Measurements from ENCODE around the gene SETD4.
A peak's percentile ranks its signal among the peaks of the same experiment; 100 is the strongest.

The SETD4 gene

GRCh38 chr21:36041910-36042309 is 18.4 kb downstream of the SETD4 start:
- DNase-seq = no peak

GRCh38 chr21:36040389-36040788 is 19.9 kb downstream of the SETD4 start:
- DNase-seq = no peak

DNA sequence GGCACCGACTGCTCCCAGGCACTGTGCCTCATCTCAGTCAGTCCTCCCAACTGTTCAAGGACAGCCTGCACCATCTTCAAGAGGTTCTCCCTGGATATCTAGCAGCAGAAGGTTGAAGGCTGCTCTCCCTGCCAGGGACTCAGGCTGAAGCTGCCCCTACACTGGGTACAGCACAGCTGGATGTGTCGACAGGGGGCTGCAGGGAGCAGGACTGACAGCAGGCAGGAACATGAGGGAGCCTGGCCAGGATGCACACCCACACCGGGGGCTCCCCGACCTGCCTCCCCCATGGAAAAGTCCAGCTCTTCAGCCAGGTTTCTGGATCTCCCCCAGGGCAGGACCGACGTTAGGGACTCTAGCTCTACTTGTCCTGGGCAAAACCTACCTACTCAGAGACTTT is 20.5 kb downstream of the SETD4 start:
- no peak for DNase-seq

- DNase-seq = no peak
Measured at GRCh38 chr21:36038701-36039497, 21.4 kb downstream of the SETD4 start.

DNA sequence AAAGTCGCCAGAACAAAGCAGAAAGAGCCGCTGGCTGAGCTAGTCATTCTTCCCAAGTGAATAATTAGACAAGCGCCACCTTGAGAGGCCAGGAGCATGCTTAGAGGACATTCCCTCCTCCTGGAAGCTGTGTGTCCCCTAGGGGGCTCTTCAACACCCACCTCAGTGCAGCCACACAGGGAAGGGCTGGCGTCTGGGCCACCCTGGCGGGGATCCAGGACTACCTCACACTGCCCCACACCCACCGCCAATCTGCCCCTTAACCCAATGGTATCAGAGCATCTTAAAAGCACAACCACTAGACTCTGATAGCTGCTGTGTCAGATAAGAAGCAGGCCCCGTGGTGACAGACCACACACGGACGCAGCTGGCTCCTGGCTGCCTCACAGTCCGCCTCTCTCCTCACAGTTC is 24.9 kb downstream of the SETD4 start:
- DNase-seq = no peak

DNA sequence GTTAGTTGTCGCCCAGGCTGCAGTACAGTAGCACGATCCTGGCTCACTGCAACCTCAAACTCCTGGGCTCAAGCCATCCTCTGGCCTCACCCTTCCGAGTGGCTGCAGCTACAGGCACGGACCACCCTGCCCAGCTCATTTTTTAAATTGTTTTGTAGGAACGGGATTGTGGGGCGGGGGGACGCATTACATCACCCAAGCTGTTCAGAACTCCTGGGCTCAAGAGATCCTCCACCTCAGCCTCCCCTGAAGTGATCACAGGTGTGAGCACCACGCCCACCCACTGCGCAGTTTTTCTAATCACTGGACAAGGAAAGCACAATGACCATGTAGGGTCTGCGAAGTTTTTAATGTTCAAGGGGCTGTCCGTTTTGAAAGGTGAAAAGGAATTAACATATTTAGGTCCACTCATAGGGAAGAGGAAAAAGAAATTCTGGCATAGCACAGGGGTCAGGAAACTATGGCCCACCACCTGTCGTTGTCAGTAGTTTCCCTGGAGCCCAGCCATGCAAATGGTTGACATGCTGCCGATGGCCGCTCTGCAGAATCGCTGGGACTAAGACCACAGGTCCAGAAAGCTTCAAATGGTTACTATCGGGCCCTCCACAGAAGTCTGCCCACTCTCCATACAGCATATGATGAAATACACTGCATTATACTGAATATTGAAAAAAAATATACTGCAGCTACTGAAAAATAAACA is 26.0 kb downstream of the SETD4 start:
- DNase-seq = no peak

- DNase-seq = no peak
Measured at GRCh38 chr21:36032647-36033406, 27.5 kb downstream of the SETD4 start.

GRCh38 chr21:36030581-36031189 is 29.6 kb downstream of the SETD4 start:
- no peak for DNase-seq

GRCh38 chr21:36029309-36029708 is 31.0 kb downstream of the SETD4 start:
- no peak for DNase-seq

- peak; percentile 6 for DNase-seq
Measured at GRCh38 chr21:36028127-36029069, 31.9 kb downstream of the SETD4 start.

DNA sequence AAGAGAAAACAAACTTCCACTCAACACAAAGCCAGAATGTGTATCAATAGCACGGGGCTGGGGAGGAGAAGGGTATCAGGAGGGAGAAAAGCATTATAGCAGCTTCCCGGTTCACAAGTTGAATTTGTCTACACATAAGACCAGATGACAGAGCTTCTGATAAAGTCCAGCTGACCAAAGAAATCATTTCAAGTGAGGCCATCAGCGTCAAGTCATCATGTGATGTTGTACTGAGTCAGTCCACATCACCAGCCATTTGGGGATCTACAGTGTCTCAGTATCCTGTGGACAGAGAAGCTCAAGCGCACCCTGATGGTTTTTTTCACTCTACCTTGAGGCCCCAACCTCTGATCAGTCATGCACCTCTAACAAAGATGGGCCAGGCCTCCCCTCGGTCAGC is 33.0 kb downstream of the SETD4 start:
- no peak for DNase-seq

GRCh38 chr21:36024782-36025181 is 35.5 kb downstream of the SETD4 start:
- DNase-seq = no peak

DNA sequence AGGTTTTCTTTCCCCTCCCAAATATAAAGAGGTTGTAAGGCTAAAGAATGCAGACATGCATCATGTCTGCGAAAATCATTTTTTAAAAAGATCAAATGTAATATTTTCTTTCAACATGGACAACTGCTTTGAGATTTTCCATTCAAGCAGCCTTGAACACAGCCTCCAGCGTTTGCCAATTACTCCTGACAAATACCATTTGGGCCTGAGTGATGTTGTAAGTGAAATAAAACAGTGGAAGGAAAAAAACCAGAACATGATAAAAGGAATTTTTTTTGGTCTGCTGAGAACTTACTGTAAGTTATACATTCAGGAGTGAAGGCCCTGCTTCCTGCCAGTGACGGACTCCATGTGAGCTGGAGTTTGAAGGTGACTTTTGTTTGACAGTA is 37.2 kb downstream of the SETD4 start:
- no peak for DNase-seq

GRCh38 chr21:36022427-36023091 is 37.8 kb downstream of the SETD4 start:
- DNase-seq = no peak

DNA sequence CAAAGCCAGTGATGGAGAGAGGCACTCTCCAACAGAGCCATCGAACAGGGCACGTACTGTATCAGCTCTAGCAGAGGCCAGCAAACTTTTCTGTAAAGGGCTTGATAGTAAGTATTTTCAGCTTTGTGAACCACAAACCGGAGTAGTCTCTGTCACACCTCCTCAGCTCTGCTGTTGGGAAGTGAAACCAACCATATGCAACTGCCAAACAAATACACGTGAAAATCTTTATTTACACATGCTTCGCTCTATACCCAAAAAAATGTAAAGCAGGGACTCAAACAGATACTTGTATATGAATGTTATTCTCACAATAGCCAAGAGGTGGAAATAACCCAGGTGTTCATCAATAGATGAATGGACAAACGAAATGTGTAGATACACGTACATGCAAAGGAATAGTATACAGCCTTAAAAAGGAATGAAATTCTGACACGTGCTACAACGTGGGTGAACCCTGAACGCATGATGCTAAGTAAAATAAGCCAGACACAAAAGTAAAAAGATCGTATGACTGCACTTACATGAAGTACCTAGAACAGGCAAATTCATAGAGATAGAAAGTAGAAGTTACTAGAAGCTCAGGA is 39.0 kb downstream of the SETD4 start:
- no peak for DNase-seq

GRCh38 chr21:36015045-36015444 is 45.3 kb downstream of the SETD4 start:
- DNase-seq = no peak

DNA sequence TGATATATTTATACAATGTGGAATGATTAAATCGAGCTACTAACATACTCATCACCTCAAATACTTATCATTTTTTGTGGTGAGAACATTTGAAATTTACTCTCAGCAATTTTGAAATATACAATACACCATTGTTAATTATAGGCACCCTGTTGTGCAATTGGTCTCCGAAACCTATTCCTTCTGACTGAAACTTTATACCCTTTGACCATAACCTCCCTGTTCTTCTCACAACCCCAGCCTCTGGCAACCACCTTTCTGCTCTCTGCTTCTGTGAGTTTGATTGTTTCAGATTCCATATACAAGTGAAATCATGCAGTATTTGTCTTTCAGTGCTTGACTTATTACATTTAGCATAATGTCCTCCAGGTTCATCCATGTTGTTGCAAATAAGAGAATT is 49.5 kb downstream of the SETD4 start:
- no peak for DNase-seq

DNA sequence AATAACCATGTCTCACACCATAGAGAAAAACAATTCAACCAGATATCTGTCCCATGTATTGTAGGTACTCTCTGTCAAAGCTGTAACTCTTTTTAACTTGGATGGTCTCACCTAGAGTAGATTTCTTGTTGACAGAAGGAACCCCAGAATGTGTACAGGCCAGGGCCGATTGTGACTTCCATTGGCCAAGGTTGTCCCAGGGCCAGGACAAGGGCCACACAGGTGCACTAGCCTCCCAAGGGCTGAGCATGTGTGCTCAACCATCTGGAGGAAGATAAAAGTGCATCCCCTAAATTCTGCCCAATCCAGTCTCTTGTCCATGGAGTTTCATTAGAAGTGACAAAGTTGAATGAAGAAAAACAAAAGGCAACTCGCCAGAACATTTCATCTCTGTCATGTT is 51.8 kb downstream of the SETD4 start:
- DNase-seq = no peak

GRCh38 chr21:36005879-36006400 is 54.4 kb downstream of the SETD4 start:
- no peak for DNase-seq

DNA sequence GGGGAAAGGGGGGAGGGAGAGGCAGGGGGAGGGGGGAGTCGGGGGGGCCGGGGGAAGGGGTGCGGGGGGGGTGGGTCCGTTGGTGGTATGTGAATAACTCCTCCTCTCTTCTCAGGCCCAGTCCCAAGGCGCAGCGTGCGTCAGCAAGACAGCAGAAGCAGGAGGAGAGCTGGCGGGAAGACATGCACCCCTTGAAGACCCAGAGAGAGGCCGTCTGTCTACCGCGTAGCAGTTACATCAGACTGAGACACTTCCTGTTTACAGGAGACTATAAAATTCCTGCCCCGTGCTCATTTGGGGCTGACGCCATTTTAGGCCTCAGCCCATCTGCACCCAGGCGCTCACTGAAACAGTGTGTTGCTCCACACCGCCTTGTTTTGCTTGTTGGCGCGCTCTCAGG is 55.3 kb downstream of the SETD4 start:
- peak; percentile 8 for DNase-seq

- DNase-seq = no peak
Measured at GRCh38 chr21:36004441-36004840, 55.9 kb downstream of the SETD4 start.

All from GOT3 (cell line).